ENCODE results near the gene CFAP45. TPM values are rescaled to one million over a fixed set of nuclear protein-coding genes. Genes with fewer than 3 reads are reported as not detected.

The CFAP45 gene
- total and polyA plus RNA-seq, 2 of the 8 experiments (the other 6 are each of a cell fraction or from before 2014, with no cell fraction given), result 0.05 TPM; not detected in 1

DNA sequence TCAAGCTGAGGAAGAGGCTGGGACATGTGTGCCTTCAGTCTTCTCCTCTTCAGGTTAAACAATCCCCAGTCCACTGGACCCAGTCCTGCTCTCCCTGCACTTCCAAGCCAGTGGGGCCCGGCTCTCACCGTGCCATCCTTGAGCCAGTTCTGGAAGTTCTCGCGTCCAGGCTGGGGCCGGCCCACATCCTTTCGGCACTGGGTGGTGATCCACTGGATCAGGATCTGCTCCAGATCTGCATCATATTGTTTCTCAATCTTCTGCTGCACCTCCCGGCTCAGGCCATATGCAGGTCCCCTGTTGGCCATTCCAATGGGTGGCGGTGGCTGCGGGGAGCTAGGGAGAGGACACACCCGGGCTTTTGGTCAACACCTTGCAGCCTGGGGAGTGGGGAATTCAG lies 20.2 kb upstream of the CFAP45 start:
- Histone ChIP-seq H2BK20ac (ENCODE audit: low read length) (no peak overlapping the region), H2BK120ac (replicated peaks; ENCODE audit: low read depth, low read length) (no peak overlapping the region), H3K36me3 (ENCODE audit: control insufficient read depth in 2 of 4, insufficient read depth in 4 of 4, low read length in 3 of 4) (peaks cover 0 to 16% (median 2%) of the 10 kb centered on the region in 4 experiments; a peak in 4 of 8 replicates), H2AFZ (ENCODE audit: low read length) (no peak overlapping the region), H3K4me3 (ENCODE audit: extremely low read depth in 1 of 4, insufficient read depth in 2 of 4, low read depth in 3 of 4, low read length in 4 of 4) (no peak overlapping the region), H3K4me1 (replicated peaks in 1 of 4; ENCODE audit: control insufficient read depth in 3 of 4, insufficient read depth in 4 of 4, low read length in 3 of 4) (peaks cover 13 to 30% (median 19%) of the 10 kb centered on the region in 4 experiments), H3K18ac (ENCODE audit: extremely low read depth, low read length) (no peak overlapping the region), H3K14ac (ENCODE audit: insufficient read length) (no peak overlapping the region), H3K9ac (replicated peaks in 1 of 4; ENCODE audit: extremely low read depth in 1 of 4, low read depth in 3 of 4, low read length in 3 of 4) (no peak overlapping the region), H4K8ac (ENCODE audit: extremely low read depth, insufficient read depth, low read length) (no peak overlapping the region), H3K9me3 (ENCODE audit: insufficient read depth in 2 of 2, low read depth in 1 of 2, low read length in 1 of 2) (no peaks in the 10 kb centered on the region), H2AK5ac (ENCODE audit: low read depth, low read length) (no peak overlapping the region; the same call in 1 of the 2 replicates), H3K79me2 (ENCODE audit: control insufficient read depth in 1 of 2, insufficient read depth in 2 of 2, low read length in 2 of 2) (peaks cover 0 to 12% of the 10 kb centered on the region in 2 experiments; a peak in 2 of 4 replicates), H4K91ac (replicated peaks; ENCODE audit: insufficient read length, low read length) (no peak overlapping the region), H3K27ac (ENCODE audit: low read depth, low read length) (no peak overlapping the region), H2BK5ac (ENCODE audit: low read depth, low read length) (no peak overlapping the region), H2BK12ac (ENCODE audit: low read depth, low read length) (no peak overlapping the region), H3K23me2 (ENCODE audit: low read depth, low read length) (peaks cover 12% of the 10 kb centered on the region; the same call in 1 of the 2 replicates), H3K27me3 (replicated peaks in 1 of 4; ENCODE audit: control insufficient read depth in 3 of 4, extremely low read depth in 1 of 4, insufficient read depth in 3 of 4, low read length in 3 of 4) (peaks cover 0 to 16% (median 8%) of the 10 kb centered on the region in 4 experiments; a peak in 5 of 7 replicates), H4K5ac (ENCODE audit: insufficient read length, low read depth, low read length) (no peak overlapping the region), H3K79me1 (ENCODE audit: low read depth, low read length) (peaks cover 3% of the 10 kb centered on the region), H3K56ac (replicated peaks; ENCODE audit: insufficient read length, low read depth, low read length) (no peak overlapping the region), H3K4me2 (ENCODE audit: insufficient read depth in 1 of 2, low read depth in 2 of 2, low read length in 2 of 2) (no peak overlapping the region), H4K20me1 (replicated peaks in 1 of 2; ENCODE audit: control insufficient read depth in 1 of 2, insufficient read depth in 2 of 2, low read length in 2 of 2) (peaks cover 0 to 3% of the 10 kb centered on the region in 2 experiments), H2BK15ac (ENCODE audit: low read length) (no peak overlapping the region), H3K23ac (ENCODE audit: insufficient read length) (no peak overlapping the region), H3K4ac (replicated peaks; ENCODE audit: insufficient read length, low read depth, low read length) (no peak overlapping the region)
- DNase-seq (ENCODE audit: low read depth in 1 of 2, low spot score in 2 of 2) (no peak), FAIRE-seq (no peak)
- CTCF ChIA-PET (ENCODE audit: partially characterized antibody), result interaction anchor here (0.8 to 7.5 kb wide), 5 partner anchors 10 to 87 kb away, joined by 3 to 43 read pairs (median 6); no protein-coding TSS in a partner anchor
- POLR2A ChIA-PET (ENCODE audit: partially characterized antibody), result no interaction called here
- 96% methylated on average over 10 of the region's 10 CpGs; no CpG with 5 or more reads in 1 of the 2 experiments for WGBS, 2 experiments (ENCODE audit: extremely low coverage in 1 of 2, insufficient coverage in 1 of 2, insufficient read length in 1 of 2, insufficient replicate concordance in 2 of 2, low coverage in 1 of 2, low lambda C conversion rate in 2 of 2, missing lambda C conversion rate in 1 of 2)
- TF ChIP-seq, protein P1, sequence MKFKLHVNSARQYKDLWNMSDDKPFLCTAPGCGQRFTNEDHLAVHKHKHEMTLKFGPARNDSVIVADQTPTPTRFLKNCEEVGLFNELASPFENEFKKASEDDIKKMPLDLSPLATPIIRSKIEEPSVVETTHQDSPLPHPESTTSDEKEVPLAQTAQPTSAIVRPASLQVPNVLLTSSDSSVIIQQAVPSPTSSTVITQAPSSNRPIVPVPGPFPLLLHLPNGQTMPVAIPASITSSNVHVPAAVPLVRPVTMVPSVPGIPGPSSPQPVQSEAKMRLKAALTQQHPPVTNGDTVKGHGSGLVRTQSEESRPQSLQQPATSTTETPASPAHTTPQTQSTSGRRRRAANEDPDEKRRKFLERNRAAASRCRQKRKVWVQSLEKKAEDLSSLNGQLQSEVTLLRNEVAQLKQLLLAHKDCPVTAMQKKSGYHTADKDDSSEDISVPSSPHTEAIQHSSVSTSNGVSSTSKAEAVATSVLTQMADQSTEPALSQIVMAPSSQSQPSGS (IDR thresholded peaks at IDR 0.05; ENCODE audit: low read length), result no peak
- TF ChIP-seq BACH1 (IDR thresholded peaks at IDR 0.05; ENCODE audit: low read length) (no peak), JUN (IDR thresholded peaks at IDR 0.05; ENCODE audit: low read depth, low read length) (no peak), ZNF274 (IDR thresholded peaks at IDR 0.05; ENCODE audit: borderline replicate concordance, extremely low read depth, low read length) (no peak), SIX5 (IDR thresholded peaks at IDR 0.05; ENCODE audit: low read depth, low read length) (no peak), BCL11A (IDR thresholded peaks at IDR 0.05; ENCODE audit: low read depth in 2 of 2, low read length in 2 of 2) (no peak), SIRT6 (IDR thresholded peaks at IDR 0.05; ENCODE audit: low read length) (no peak)

All from H1 (cell line).